HUES64 (cell line): Measurements from ENCODE around the gene GIMAP7.
"Not testable (repeated sequence)": the region's sequence is repeated elsewhere in the genome, so short reads cannot be mapped to it uniquely, and the experiment has no call there.

ENCODE experiments used
- H3K27ac ChIP-seq: 2 replicates; pipeline ENCODE4 v1.7.0; 2013; ENCODE audit warnings: low read depth, low read length, inconsistent platforms
- H3K27me3 ChIP-seq: 2 replicates; pipeline ENCODE4 v1.6.1; 2013; ENCODE audit warnings: mild to moderate bottlenecking, low read length; ENCODE audit not compliant: insufficient read depth
- H3K36me3 ChIP-seq: 2 replicates; pipeline ENCODE4 v1.6.1; 2013; ENCODE audit warnings: mild to moderate bottlenecking, low read length; ENCODE audit not compliant: insufficient read depth
- H3K4me1 ChIP-seq: 2 replicates; pipeline ENCODE4 v1.6.1; 2013; ENCODE audit warnings: mild to moderate bottlenecking, low read length, moderate library complexity; ENCODE audit not compliant: insufficient read depth
- H3K4me3 ChIP-seq: 2 replicates; pipeline ENCODE4 v1.5.1; 2013; ENCODE audit warnings: mild to moderate bottlenecking, low read length, moderate library complexity
- H3K9ac ChIP-seq: 2 replicates; pipeline ENCODE4 v1.6.1; 2013; ENCODE audit warnings: mild to moderate bottlenecking, low read depth, low read length
- H3K9me3 ChIP-seq: 2 replicates; pipeline ENCODE4 v1.6.1; 2013; ENCODE audit warnings: low read depth, low read length; ENCODE audit not compliant: insufficient read depth
- WGBS: fragments of 150-250, 120-280 bp; methylation state at CpG from one replicate; pipeline ENCODE4 v1.1.7; 2013; ENCODE audit warnings: missing lambda C conversion rate; 5-methylcytosine and 5-hydroxymethylcytosine counted together

Gene GIMAP7

GRCh38 chr7:150515248-150516147 lies 826 bp downstream of the GIMAP7 start:
- no peak overlapping the region for H3K4me3 ChIP-seq
- H3K27me3 ChIP-seq = no peaks in the 10 kb centered on the region
- no peaks in the 10 kb centered on the region for H3K9me3 ChIP-seq
- no peak overlapping the region for H3K27ac ChIP-seq
- no peak overlapping the region for H3K9ac ChIP-seq
- no peaks in the 10 kb centered on the region for H3K4me1 ChIP-seq
- WGBS = 93% methylated on average over 11 of the region's 11 CpGs
- H3K36me3 ChIP-seq = no peaks in the 10 kb centered on the region

GRCh38 chr7:150516956-150517745 lies 2.5 kb downstream of the GIMAP7 start:
- whole genome bisulfite sequencing = no CpG with 5 or more reads among the region's 1 CpG
- no peak overlapping the region for H3K4me3 ChIP-seq
- H3K9me3 ChIP-seq = no peaks in the 10 kb centered on the region
- no peaks in the 10 kb centered on the region for H3K36me3 ChIP-seq
- no peak overlapping the region for H3K9ac ChIP-seq
- no peaks in the 10 kb centered on the region for H3K27me3 ChIP-seq
- 0 out of 2 replicates have a peak, but pooled peaks cover 3% of the 10 kb centered on the region for H3K4me1 ChIP-seq
- H3K27ac ChIP-seq = no peak overlapping the region

- Histone ChIP-seq H3K9ac (no peak overlapping the region), H3K4me1 (peaks cover 12% of the 10 kb centered on the region)
Observed at GRCh38 chr7:150519310-150519709, 4.6 kb downstream of the GIMAP7 start.

GRCh38 chr7:150520145-150520544 lies 5.5 kb downstream of the GIMAP7 start:
- H3K4me3 ChIP-seq = no peak overlapping the region

More at GRCh38 chr7:150519310-150519709, 4.6 kb downstream of the GIMAP7 start:
- Histone ChIP-seq H3K4me3 (no peak overlapping the region), H3K36me3 (no peaks in the 10 kb centered on the region), H3K27ac (no peak overlapping the region), H3K9me3 (no peaks in the 10 kb centered on the region), H3K27me3 (no peaks in the 10 kb centered on the region)
- 100% methylated on average over 2 of the region's 2 CpGs for WGBS

GRCh38 chr7:150522931-150523330 lies 8.3 kb downstream of the GIMAP7 start:
- H3K4me1 ChIP-seq = peaks cover 13% of the 10 kb centered on the region

More at GRCh38 chr7:150520145-150520544, 5.5 kb downstream of the GIMAP7 start:
- no peak overlapping the region for H3K9ac ChIP-seq
- no peaks in the 10 kb centered on the region for H3K36me3 ChIP-seq
- WGBS = 89% methylated on average over 8 of the region's 8 CpGs
- H3K4me1 ChIP-seq = peaks cover 13% of the 10 kb centered on the region
- no peaks in the 10 kb centered on the region for H3K27me3 ChIP-seq
- no peak overlapping the region for H3K27ac ChIP-seq
- no peaks in the 10 kb centered on the region for H3K9me3 ChIP-seq

GRCh38 chr7:150524018-150524417 lies 9.3 kb downstream of the GIMAP7 start:
- Histone ChIP-seq H3K4me3 (no peak overlapping the region), H3K27me3 (no peaks in the 10 kb centered on the region), H3K4me1 (peaks cover 13% of the 10 kb centered on the region), H3K27ac (no peak overlapping the region), H3K9me3 (peaks cover 2% of the 10 kb centered on the region), H3K9ac (no peak overlapping the region), H3K36me3 (no peaks in the 10 kb centered on the region)
- WGBS = 74% methylated on average over 2 of the region's 2 CpGs

More at GRCh38 chr7:150522931-150523330, 8.3 kb downstream of the GIMAP7 start:
- not testable (repeated sequence) for H3K27ac ChIP-seq, H3K27me3 ChIP-seq, H3K36me3 ChIP-seq, H3K9me3 ChIP-seq, H3K9ac ChIP-seq
- 22% methylated on average over 6 of the region's 6 CpGs for WGBS
- H3K4me3 ChIP-seq = 0 out of 2 replicates have a peak overlapping the region, but pooled peaks have one; percentile 2

- no peaks in the 10 kb centered on the region for H3K36me3 ChIP-seq
- WGBS = 93% methylated on average over 1 of the region's 1 CpG
- no peak overlapping the region for H3K27ac ChIP-seq
- peaks cover 17% of the 10 kb centered on the region for H3K9me3 ChIP-seq
- H3K27me3 ChIP-seq = no peaks in the 10 kb centered on the region
- H3K4me1 ChIP-seq = no peaks in the 10 kb centered on the region
- no peak overlapping the region for H3K9ac ChIP-seq
- H3K4me3 ChIP-seq = no peak overlapping the region
Observed at GRCh38 chr7:150531704-150532103, 17.0 kb downstream of the GIMAP7 start.

GRCh38 chr7:150538259-150538658 lies 23.6 kb downstream of the GIMAP7 start:
- H3K9me3 ChIP-seq = peaks cover 32% of the 10 kb centered on the region
- no peak overlapping the region for H3K9ac ChIP-seq
- H3K36me3 ChIP-seq = no peaks in the 10 kb centered on the region
- 85% methylated on average over 2 of the region's 2 CpGs for WGBS
- no peak overlapping the region for H3K27ac ChIP-seq
- no peak overlapping the region for H3K4me3 ChIP-seq
- no peaks in the 10 kb centered on the region for H3K4me1 ChIP-seq
- no peaks in the 10 kb centered on the region for H3K27me3 ChIP-seq

- H3K9ac ChIP-seq = no peak overlapping the region
- no peaks in the 10 kb centered on the region for H3K27me3 ChIP-seq
- H3K9me3 ChIP-seq = peaks cover 25% of the 10 kb centered on the region
- no peak overlapping the region for H3K27ac ChIP-seq
- H3K36me3 ChIP-seq = no peaks in the 10 kb centered on the region
- H3K4me1 ChIP-seq = no peaks in the 10 kb centered on the region
- H3K4me3 ChIP-seq = no peak overlapping the region
Observed at GRCh38 chr7:150553163-150553562, 38.5 kb downstream of the GIMAP7 start.

- Histone ChIP-seq H3K27me3 (no peaks in the 10 kb centered on the region), H3K4me3 (no peak overlapping the region), H3K9me3 (peaks cover 27% of the 10 kb centered on the region), H3K9ac (no peak overlapping the region), H3K36me3 (no peaks in the 10 kb centered on the region), H3K27ac (no peak overlapping the region), H3K4me1 (no peaks in the 10 kb centered on the region)
- WGBS = 80% methylated on average over 4 of the region's 4 CpGs
Observed at GRCh38 chr7:150556521-150557138, 42.0 kb downstream of the GIMAP7 start.

- Histone ChIP-seq H3K36me3 (no peaks in the 10 kb centered on the region), H3K27me3 (no peaks in the 10 kb centered on the region; the same call in 1 of the 2 replicates), H3K9me3 (peaks cover 24% of the 10 kb centered on the region), H3K27ac (no peak overlapping the region), H3K4me1 (peaks cover 21% of the 10 kb centered on the region), H3K9ac (no peak overlapping the region), H3K4me3 (no peak overlapping the region)
- WGBS = 67% methylated on average over 1 of the region's 1 CpG
Observed at GRCh38 chr7:150560486-150560885, 45.8 kb downstream of the GIMAP7 start.
